Measurements from ENCODE around the gene PDE4D.
A peak's percentile ranks its signal among the peaks of the same experiment; 100 is the strongest.

The PDE4D gene

GRCh38 chr5:59693492-59694309, 199.8 kb downstream of the PDE4D start:
- no peak overlapping the region for H3K4me2 ChIP-seq (ENCODE audit: insufficient read depth, low read length, poor library complexity, severe bottlenecking)
- no peaks in the 10 kb centered on the region for H3K4me1 ChIP-seq (ENCODE audit: control insufficient read depth in 2 of 2, insufficient read depth in 1 of 2, low read depth in 1 of 2, low read length in 2 of 2)
- no peak overlapping the region for H2AFZ ChIP-seq (ENCODE audit: low read length)
- H2BK5ac ChIP-seq (ENCODE audit: low read length), result no peak overlapping the region
- H3K9me3 ChIP-seq (replicated peaks in 1 of 2; ENCODE audit: control insufficient read depth in 2 of 2, insufficient read depth in 1 of 2, low read depth in 1 of 2, low read length in 2 of 2), result no peaks in the 10 kb centered on the region
- H3K14ac ChIP-seq (ENCODE audit: low read length), result no peak overlapping the region
- H3K4ac ChIP-seq (ENCODE audit: low read length), result no peak overlapping the region
- H3K79me1 ChIP-seq (ENCODE audit: low read depth, low read length), result no peaks in the 10 kb centered on the region
- H3K23ac ChIP-seq (ENCODE audit: low read depth, low read length, poor library complexity), result no peak overlapping the region
- H2BK15ac ChIP-seq (ENCODE audit: low read length), result no peak overlapping the region
- H2AK5ac ChIP-seq (ENCODE audit: low read depth, low read length), result no peak overlapping the region
- H3K36me3 ChIP-seq (replicated peaks in 1 of 2; ENCODE audit: control insufficient read depth in 2 of 2, insufficient read depth in 2 of 2, low read length in 2 of 2), result no peaks in the 10 kb centered on the region
- no peak overlapping the region for H2BK12ac ChIP-seq (ENCODE audit: low read length)
- no peak for DNase-seq (ENCODE audit: low spot score)
- no peak overlapping the region for H4K8ac ChIP-seq (ENCODE audit: low read depth, low read length)
- no peaks in the 10 kb centered on the region for H3K27me3 ChIP-seq (ENCODE audit: control insufficient read depth in 3 of 3, insufficient read depth in 3 of 3, low read depth in 1 of 3, low read length in 3 of 3)
- H3K4me3 ChIP-seq (ENCODE audit: low read length in 2 of 2), result no peak overlapping the region
- H2BK120ac ChIP-seq (ENCODE audit: low read depth, low read length), result no peak overlapping the region
- no peak overlapping the region for H3K27ac ChIP-seq (replicated peaks; ENCODE audit: low read length)
- no CpG with 5 or more reads among the region's 6 CpGs for WGBS, 2 donors (ENCODE audit: extremely low coverage in 2 of 2, insufficient read length in 2 of 2, insufficient replicate concordance in 1 of 2)
- no peak overlapping the region for H3K9ac ChIP-seq (ENCODE audit: low read depth, low read length, poor library complexity)
- no peak overlapping the region for H3K18ac ChIP-seq (ENCODE audit: low read length)
- H4K91ac ChIP-seq (ENCODE audit: low read depth, low read length, poor library complexity), result no peak overlapping the region

- H2AFZ ChIP-seq (ENCODE audit: low read length), result no peak overlapping the region
- no peak overlapping the region for H3K4me2 ChIP-seq (ENCODE audit: insufficient read depth, low read length, poor library complexity, severe bottlenecking)
- WGBS, 2 donors (ENCODE audit: extremely low coverage in 2 of 2, insufficient read length in 2 of 2, insufficient replicate concordance in 1 of 2), result no CpG with 5 or more reads among the region's 2 CpGs
Measured at GRCh38 chr5:59685793-59686192, 207.7 kb downstream of the PDE4D start.

DNA sequence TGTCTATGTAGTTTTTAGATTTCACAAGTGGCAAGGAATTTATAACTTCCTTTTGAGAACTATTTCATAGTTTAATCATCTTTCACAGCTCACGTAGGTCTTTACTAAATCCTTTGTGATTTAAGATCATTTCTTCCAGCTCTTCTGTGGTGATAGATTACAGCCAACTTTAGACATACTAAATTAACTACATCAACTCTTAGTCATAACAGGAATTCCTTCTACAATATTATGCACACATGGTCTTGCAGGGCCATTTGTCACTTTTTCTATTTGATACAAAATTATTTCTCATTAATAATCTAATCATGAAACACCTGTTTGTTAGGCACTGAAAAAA, 208.4 kb downstream of the PDE4D start:
- H2AFZ ChIP-seq (ENCODE audit: low read length), result no peak overlapping the region
- H3K27ac ChIP-seq (replicated peaks; ENCODE audit: low read length), result no peak overlapping the region
- DNase-seq (ENCODE audit: low spot score), result no peak
- H2BK120ac ChIP-seq (ENCODE audit: low read depth, low read length), result no peak overlapping the region
- no peak overlapping the region for H4K91ac ChIP-seq (ENCODE audit: low read depth, low read length, poor library complexity)
- H3K36me3 ChIP-seq (replicated peaks in 1 of 2; ENCODE audit: control insufficient read depth in 2 of 2, insufficient read depth in 2 of 2, low read length in 2 of 2), result no peaks in the 10 kb centered on the region
- no peak overlapping the region for H3K4me3 ChIP-seq (ENCODE audit: low read length in 2 of 2)
- H3K4me2 ChIP-seq (ENCODE audit: insufficient read depth, low read length, poor library complexity, severe bottlenecking), result no peak overlapping the region
- no CpG with 5 or more reads among the region's 1 CpG for WGBS, 2 donors (ENCODE audit: extremely low coverage in 2 of 2, insufficient read length in 2 of 2, insufficient replicate concordance in 1 of 2)
- no peak overlapping the region for H2AK5ac ChIP-seq (ENCODE audit: low read depth, low read length)
- no peaks in the 10 kb centered on the region for H3K9me3 ChIP-seq (replicated peaks in 1 of 2; ENCODE audit: control insufficient read depth in 2 of 2, insufficient read depth in 1 of 2, low read depth in 1 of 2, low read length in 2 of 2)
- no peak overlapping the region for H3K23ac ChIP-seq (ENCODE audit: low read depth, low read length, poor library complexity)
- no peak overlapping the region for H3K18ac ChIP-seq (ENCODE audit: low read length)
- no peak overlapping the region for H2BK12ac ChIP-seq (ENCODE audit: low read length)
- H3K14ac ChIP-seq (ENCODE audit: low read length), result no peak overlapping the region
- H3K4me1 ChIP-seq (ENCODE audit: control insufficient read depth in 2 of 2, insufficient read depth in 1 of 2, low read depth in 1 of 2, low read length in 2 of 2), result no peaks in the 10 kb centered on the region
- H3K9ac ChIP-seq (ENCODE audit: low read depth, low read length, poor library complexity), result no peak overlapping the region
- no peaks in the 10 kb centered on the region for H3K79me1 ChIP-seq (ENCODE audit: low read depth, low read length)
- H3K4ac ChIP-seq (ENCODE audit: low read length), result no peak overlapping the region
- no peak overlapping the region for H2BK5ac ChIP-seq (ENCODE audit: low read length)
- no peak overlapping the region for H4K8ac ChIP-seq (ENCODE audit: low read depth, low read length)
- no peaks in the 10 kb centered on the region for H3K27me3 ChIP-seq (ENCODE audit: control insufficient read depth in 3 of 3, insufficient read depth in 3 of 3, low read depth in 1 of 3, low read length in 3 of 3)
- no peak overlapping the region for H2BK15ac ChIP-seq (ENCODE audit: low read length)

More at GRCh38 chr5:59685793-59686192, 207.7 kb downstream of the PDE4D start:
- no peaks in the 10 kb centered on the region for H3K36me3 ChIP-seq (replicated peaks in 1 of 2; ENCODE audit: control insufficient read depth in 2 of 2, insufficient read depth in 2 of 2, low read length in 2 of 2)
- no peak overlapping the region for H2AK5ac ChIP-seq (ENCODE audit: low read depth, low read length)
- H3K4ac ChIP-seq (ENCODE audit: low read length), result no peak overlapping the region
- H3K18ac ChIP-seq (ENCODE audit: low read length), result no peak overlapping the region
- DNase-seq (ENCODE audit: low spot score), result no peak
- no peak overlapping the region for H2BK5ac ChIP-seq (ENCODE audit: low read length)
- no peaks in the 10 kb centered on the region for H3K27me3 ChIP-seq (ENCODE audit: control insufficient read depth in 3 of 3, insufficient read depth in 3 of 3, low read depth in 1 of 3, low read length in 3 of 3)
- no peak overlapping the region for H3K9ac ChIP-seq (ENCODE audit: low read depth, low read length, poor library complexity)
- H3K4me3 ChIP-seq (ENCODE audit: low read length in 2 of 2), result no peak overlapping the region
- no peak overlapping the region for H4K91ac ChIP-seq (ENCODE audit: low read depth, low read length, poor library complexity)
- no peak overlapping the region for H2BK12ac ChIP-seq (ENCODE audit: low read length)
- no peak overlapping the region for H3K27ac ChIP-seq (replicated peaks; ENCODE audit: low read length)
- H4K8ac ChIP-seq (ENCODE audit: low read depth, low read length), result no peak overlapping the region
- H3K14ac ChIP-seq (ENCODE audit: low read length), result no peak overlapping the region
- no peak overlapping the region for H2BK15ac ChIP-seq (ENCODE audit: low read length)
- no peak overlapping the region for H3K23ac ChIP-seq (ENCODE audit: low read depth, low read length, poor library complexity)
- H3K9me3 ChIP-seq (replicated peaks in 1 of 2; ENCODE audit: control insufficient read depth in 2 of 2, insufficient read depth in 1 of 2, low read depth in 1 of 2, low read length in 2 of 2), result no peaks in the 10 kb centered on the region
- H3K79me1 ChIP-seq (ENCODE audit: low read depth, low read length), result no peaks in the 10 kb centered on the region
- H2BK120ac ChIP-seq (ENCODE audit: low read depth, low read length), result no peak overlapping the region
- no peaks in the 10 kb centered on the region for H3K4me1 ChIP-seq (ENCODE audit: control insufficient read depth in 2 of 2, insufficient read depth in 1 of 2, low read depth in 1 of 2, low read length in 2 of 2)

DNA sequence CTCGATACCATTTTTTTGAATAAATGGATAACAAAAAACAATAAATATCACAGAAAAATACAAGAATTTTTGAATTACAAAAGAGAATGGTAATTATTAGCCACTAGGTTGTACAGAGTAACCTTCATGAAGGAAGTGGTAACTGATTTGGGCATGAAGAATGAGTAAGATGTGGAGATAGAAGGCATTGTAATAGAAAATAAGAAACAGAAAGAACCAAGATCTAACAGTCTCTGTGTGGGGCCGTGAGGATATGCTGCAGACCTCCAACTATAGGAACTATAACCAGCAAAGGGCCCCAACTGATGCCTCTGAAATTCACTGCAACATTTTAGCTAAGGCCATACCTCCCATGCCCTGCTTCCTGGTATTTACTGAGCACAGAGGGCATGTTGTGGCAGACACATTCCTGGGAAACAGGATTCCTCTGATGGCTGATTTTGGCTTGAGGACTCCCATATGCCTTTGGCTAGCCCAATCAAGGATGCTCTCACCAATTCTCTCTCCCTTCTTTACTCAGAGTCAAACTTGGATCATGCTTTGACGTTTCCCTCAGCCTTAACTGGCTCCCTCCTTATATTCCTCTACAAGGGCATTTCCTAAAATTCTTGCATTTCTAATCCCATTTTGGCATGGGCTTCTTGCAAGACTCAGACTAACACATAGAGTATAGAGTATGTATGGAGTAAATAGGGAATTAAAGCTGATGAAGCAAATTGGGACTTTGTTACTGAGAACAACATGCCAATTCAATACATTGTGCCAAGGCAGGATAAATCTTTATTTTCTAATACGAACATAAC, 208.9 kb downstream of the PDE4D start:
- Histone ChIP-seq H3K27me3 (ENCODE audit: control insufficient read depth in 3 of 3, insufficient read depth in 3 of 3, low read depth in 1 of 3, low read length in 3 of 3) (no peaks in the 10 kb centered on the region), H2AFZ (ENCODE audit: low read length) (peak overlapping the region; percentile 11), H3K23ac (ENCODE audit: low read depth, low read length, poor library complexity) (no peak overlapping the region), H3K4ac (ENCODE audit: low read length) (no peak overlapping the region), H2AK5ac (ENCODE audit: low read depth, low read length) (no peak overlapping the region), H2BK15ac (ENCODE audit: low read length) (no peak overlapping the region), H3K14ac (ENCODE audit: low read length) (no peak overlapping the region), H3K4me2 (ENCODE audit: insufficient read depth, low read length, poor library complexity, severe bottlenecking) (no peak overlapping the region), H3K79me1 (ENCODE audit: low read depth, low read length) (no peaks in the 10 kb centered on the region), H2BK12ac (ENCODE audit: low read length) (no peak overlapping the region), H3K4me1 (ENCODE audit: control insufficient read depth in 2 of 2, insufficient read depth in 1 of 2, low read depth in 1 of 2, low read length in 2 of 2) (no peaks in the 10 kb centered on the region), H2BK5ac (ENCODE audit: low read length) (no peak overlapping the region), H3K36me3 (replicated peaks in 1 of 2; ENCODE audit: control insufficient read depth in 2 of 2, insufficient read depth in 2 of 2, low read length in 2 of 2) (no peaks in the 10 kb centered on the region), H4K91ac (ENCODE audit: low read depth, low read length, poor library complexity) (no peak overlapping the region), H4K8ac (ENCODE audit: low read depth, low read length) (no peak overlapping the region), H3K27ac (replicated peaks; ENCODE audit: low read length) (no peak overlapping the region), H3K4me3 (ENCODE audit: low read length in 2 of 2) (no peak overlapping the region), H2BK120ac (ENCODE audit: low read depth, low read length) (no peak overlapping the region), H3K18ac (ENCODE audit: low read length) (no peak overlapping the region), H3K9me3 (replicated peaks in 1 of 2; ENCODE audit: control insufficient read depth in 2 of 2, insufficient read depth in 1 of 2, low read depth in 1 of 2, low read length in 2 of 2) (no peaks in the 10 kb centered on the region), H3K9ac (ENCODE audit: low read depth, low read length, poor library complexity) (peak overlapping the region; percentile 16)
- WGBS, 2 donors (ENCODE audit: extremely low coverage in 2 of 2, insufficient read length in 2 of 2, insufficient replicate concordance in 1 of 2), result no CpG with 5 or more reads among the region's 4 CpGs
- no peak for DNase-seq (ENCODE audit: low spot score)
